Naive B cell (primary cell): ENCODE results near the gene THSD4. TPM values are rescaled to one million over a fixed set of nuclear protein-coding genes. Genes with fewer than 3 reads are reported as not detected.

ENCODE experiments used
- ATAC-seq, 2 donors: fragments of 150-1000 bp; cut with Tn5 transposase; 2 replicates each; pipeline ENCODE4 v1.10.0; 2021; ENCODE audit warnings: low read depth in 2 of 2, mild to moderate bottlenecking in 2 of 2, moderate library complexity in 2 of 2
- DNase-seq: peaks from one replicate; pipeline ENCODE4 v3.0.0; 2022
- H3K27ac Mint-ChIP-seq, 6 donors: one replicate each; pipeline ENCODE4 v1.8.0; 2020 to 2022; ENCODE audit warnings: mild to moderate bottlenecking in 6 of 6, mixed read lengths in 6 of 6, moderate library complexity in 5 of 6, inconsistent platforms in 2 of 6
- H3K27me3 Mint-ChIP-seq, 3 donors: one replicate each; pipeline ENCODE4 v1.8.0; 2021 to 2022; ENCODE audit warnings: mixed read lengths in 3 of 3, mild to moderate bottlenecking in 1 of 3
- H3K36me3 Mint-ChIP-seq, 2 donors: one replicate each; pipeline ENCODE4 v1.8.0; 2020 to 2022; ENCODE audit warnings: mixed read lengths in 2 of 2, inconsistent platforms in 1 of 2, mild to moderate bottlenecking in 1 of 2
- H3K4me1 Mint-ChIP-seq, 3 donors: one replicate each; pipeline ENCODE4 v1.8.0; 2020 to 2022; ENCODE audit warnings: mixed read lengths in 3 of 3, inconsistent platforms in 1 of 3, mild to moderate bottlenecking in 1 of 3, moderate library complexity in 1 of 3
- H3K4me3 Mint-ChIP-seq, 8 donors: one replicate each; pipeline ENCODE4 v1.8.0; 2020 to 2022; ENCODE audit warnings: mild to moderate bottlenecking in 8 of 8, mixed read lengths in 8 of 8, moderate library complexity in 8 of 8, inconsistent platforms in 2 of 8
- H3K9me3 Mint-ChIP-seq, 7 donors: one replicate each; pipeline ENCODE4 v1.8.0; 2020 to 2022; ENCODE audit warnings: mixed read lengths in 7 of 7, mild to moderate bottlenecking in 5 of 7, inconsistent platforms in 2 of 7, moderate library complexity in 1 of 7
- polyA plus RNA-seq, 6 donors: library from polyadenylated mRNA; unstranded; fragments of 300-500 nt; fragmentation: Illumina TruSeq; gene quantifications; one replicate each; pipeline ENCODE4 v1.2.3, GENCODE V29; 2021; ENCODE audit warnings: low read depth in 6 of 6

Gene THSD4
- polyA plus RNA-seq, 6 donors from 2014 or later, result not detected

- ATAC-seq, result no peak
- H3K27ac Mint-ChIP-seq, result no peak overlapping the region
- no peak for DNase-seq
- peaks cover 0 to 11% (median 8%) of the 10 kb centered on the region in 3 donors for H3K27me3 Mint-ChIP-seq
- H3K4me3 Mint-ChIP-seq, result no peak overlapping the region
- H3K4me1 Mint-ChIP-seq, result no peaks in the 10 kb centered on the region
- H3K9me3 Mint-ChIP-seq, result peaks cover 0 to 4% (median 1%) of the 10 kb centered on the region in 7 donors
- H3K36me3 Mint-ChIP-seq, result peaks cover 0 to 7% of the 10 kb centered on the region in 2 donors
Observed at GRCh38 chr15:71338827-71339542, 223.7 kb downstream of the THSD4 start.

DNA sequence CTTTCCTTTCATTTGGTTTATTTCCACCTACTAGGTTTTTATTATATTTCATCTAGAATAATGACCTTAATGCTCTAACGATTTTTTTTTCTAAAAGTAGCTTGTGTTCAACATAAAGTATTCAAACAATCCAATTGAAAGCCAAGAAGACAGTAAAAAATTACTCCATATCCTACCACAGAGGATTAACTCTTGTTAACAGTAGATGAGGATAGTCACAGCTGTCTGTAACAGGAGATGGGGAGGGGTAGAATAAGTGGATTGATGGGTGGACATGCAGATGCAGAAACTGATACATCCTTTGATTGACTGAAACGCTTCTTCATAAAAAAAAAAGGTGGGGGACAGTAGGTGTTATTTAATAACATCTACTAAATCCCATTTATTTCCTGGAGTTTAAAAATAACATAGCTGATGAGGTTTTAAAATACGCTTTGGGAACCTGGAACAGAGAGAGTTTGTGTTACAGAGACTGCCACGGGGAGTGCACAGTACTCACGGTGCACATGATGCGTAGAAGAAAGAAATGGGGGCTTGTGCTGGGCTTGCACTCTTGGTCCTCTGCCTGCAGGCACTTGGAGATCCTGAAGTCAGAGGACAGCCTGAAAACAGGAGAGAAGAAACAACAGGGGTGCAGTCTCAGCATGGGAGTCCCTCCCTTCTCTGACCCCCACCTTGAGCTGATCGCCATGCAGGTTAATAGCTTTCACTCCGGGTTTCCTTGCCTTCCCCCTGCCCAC is 226.7 kb downstream of the THSD4 start:
- Mint-ChIP-seq H3K27ac (peak overlapping the region in 1 of 6 donors; percentile 22), H3K4me3 (no peak overlapping the region), H3K4me1 (no peaks in the 10 kb centered on the region)

DNA sequence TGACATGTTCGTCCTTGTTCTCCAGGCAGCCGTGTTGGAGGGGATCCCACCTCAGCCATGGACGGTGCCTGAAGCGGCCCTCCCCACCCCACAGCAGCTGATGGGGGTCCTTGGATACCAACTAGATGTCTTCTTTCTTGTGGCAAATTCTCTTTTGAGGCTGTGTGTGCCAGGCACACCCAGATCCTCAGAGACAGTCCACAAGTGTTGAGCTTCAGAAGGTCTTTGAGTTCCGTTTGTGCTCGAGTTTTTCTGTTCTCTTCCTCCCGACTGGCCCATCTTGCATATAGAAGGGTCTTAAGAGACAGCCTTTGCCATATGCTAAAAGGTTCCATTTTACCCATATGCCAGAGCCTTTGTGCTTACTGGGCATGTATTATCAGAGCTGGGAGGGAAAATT is 227.4 kb downstream of the THSD4 start:
- Mint-ChIP-seq H3K4me3 (no peak overlapping the region), H3K9me3 (peaks cover 0 to 4% (median 0%) of the 10 kb centered on the region in 7 donors), H3K27ac (no peak overlapping the region), H3K27me3 (peaks cover 0 to 16% (median 6%) of the 10 kb centered on the region in 3 donors), H3K36me3 (peaks cover 0 to 7% of the 10 kb centered on the region in 2 donors), H3K4me1 (no peaks in the 10 kb centered on the region)
- DNase-seq (no peak), ATAC-seq (no peak)

More for the DNA sequence above, 226.7 kb downstream of the THSD4 start:
- H3K9me3 Mint-ChIP-seq, result peaks cover 0 to 4% (median 1%) of the 10 kb centered on the region in 7 donors
- DNase-seq (no peak), ATAC-seq (no peak)
- H3K27me3 Mint-ChIP-seq, result peaks cover 0 to 10% (median 3%) of the 10 kb centered on the region in 3 donors
- H3K36me3 Mint-ChIP-seq, result peaks cover 0 to 7% of the 10 kb centered on the region in 2 donors

- H3K36me3 Mint-ChIP-seq, result peaks cover 0 to 7% of the 10 kb centered on the region in 2 donors
- no peak overlapping the region for H3K4me3 Mint-ChIP-seq
- no peaks in the 10 kb centered on the region for H3K4me1 Mint-ChIP-seq
- H3K9me3 Mint-ChIP-seq, result peaks cover 0 to 4% (median 0%) of the 10 kb centered on the region in 7 donors
- DNase-seq (no peak), ATAC-seq (no peak)
- H3K27me3 Mint-ChIP-seq, result peaks cover 4 to 19% (median 7%) of the 10 kb centered on the region in 3 donors
- H3K27ac Mint-ChIP-seq, result no peak overlapping the region
Observed at GRCh38 chr15:71344316-71344715, 229.0 kb downstream of the THSD4 start.

DNA sequence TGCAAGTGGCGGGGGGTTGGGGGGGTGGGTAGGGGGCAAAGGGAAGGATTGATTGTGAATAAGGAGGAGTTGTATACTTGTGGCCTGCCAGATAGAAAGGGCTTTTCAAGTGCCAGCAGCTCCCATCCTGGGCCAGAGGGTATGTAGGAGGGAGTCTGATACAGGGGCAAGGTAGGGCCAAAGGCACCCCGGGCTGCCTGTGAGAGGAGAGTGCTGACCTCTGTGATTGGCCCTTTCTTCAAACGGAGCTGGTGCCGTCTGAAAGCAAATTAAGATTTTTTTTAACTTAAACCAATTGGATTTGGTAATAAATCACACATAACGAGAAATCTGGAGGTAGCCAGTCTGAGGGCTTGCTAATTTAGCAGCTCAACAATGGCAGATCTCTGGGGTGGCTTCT is 229.9 kb downstream of the THSD4 start:
- no peak overlapping the region for H3K4me3 Mint-ChIP-seq
- H3K4me1 Mint-ChIP-seq, result no peaks in the 10 kb centered on the region
- peaks cover 0 to 4% (median 0%) of the 10 kb centered on the region in 7 donors for H3K9me3 Mint-ChIP-seq
- H3K36me3 Mint-ChIP-seq, result peaks cover 0 to 7% of the 10 kb centered on the region in 2 donors
- ATAC-seq (no peak), DNase-seq (no peak)
- peaks cover 4 to 25% (median 12%) of the 10 kb centered on the region in 3 donors for H3K27me3 Mint-ChIP-seq
- H3K27ac Mint-ChIP-seq, result no peak overlapping the region

GRCh38 chr15:71346464-71346863 is 231.2 kb downstream of the THSD4 start:
- H3K27ac Mint-ChIP-seq, result no peak overlapping the region
- peaks cover 0 to 4% (median 0%) of the 10 kb centered on the region in 7 donors for H3K9me3 Mint-ChIP-seq
- H3K4me3 Mint-ChIP-seq, result no peak overlapping the region
- no peaks in the 10 kb centered on the region for H3K4me1 Mint-ChIP-seq
- H3K27me3 Mint-ChIP-seq, result peaks cover 4 to 22% (median 13%) of the 10 kb centered on the region in 3 donors
- DNase-seq, result no peak
- ATAC-seq, result no peak
- H3K36me3 Mint-ChIP-seq, result peaks cover 0 to 5% of the 10 kb centered on the region in 2 donors

GRCh38 chr15:71348597-71348996 is 233.3 kb downstream of the THSD4 start:
- Mint-ChIP-seq H3K27ac (no peak overlapping the region), H3K4me3 (no peak overlapping the region), H3K27me3 (peaks cover 4 to 18% (median 17%) of the 10 kb centered on the region in 3 donors), H3K9me3 (peaks cover 0 to 2% (median 0%) of the 10 kb centered on the region in 7 donors), H3K36me3 (no peaks in the 10 kb centered on the region), H3K4me1 (no peaks in the 10 kb centered on the region)
- ATAC-seq (no peak), DNase-seq (no peak)

DNA sequence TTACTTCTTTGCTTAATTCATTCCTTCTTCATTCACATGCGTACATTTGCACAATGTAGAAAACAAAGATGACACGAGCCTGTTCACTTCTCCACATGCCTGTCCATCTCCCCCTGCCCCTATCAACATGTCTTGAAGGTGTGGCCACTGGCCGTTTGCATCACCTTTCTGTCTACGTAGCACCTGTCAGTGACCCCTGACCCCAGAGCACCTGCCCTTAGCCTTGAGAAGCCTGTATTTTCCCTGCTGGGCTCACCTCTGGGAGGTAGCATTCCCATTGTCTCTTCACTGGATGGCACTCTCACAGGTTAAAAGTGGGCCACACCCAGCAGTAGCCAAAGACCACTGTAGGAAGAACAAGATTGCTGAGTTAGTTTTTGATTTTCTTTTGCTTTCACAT is 234.1 kb downstream of the THSD4 start:
- peaks cover 4 to 18% (median 17%) of the 10 kb centered on the region in 3 donors for H3K27me3 Mint-ChIP-seq
- peaks cover 0 to 2% (median 0%) of the 10 kb centered on the region in 7 donors for H3K9me3 Mint-ChIP-seq
- H3K27ac Mint-ChIP-seq, result no peak overlapping the region
- H3K4me1 Mint-ChIP-seq, result no peaks in the 10 kb centered on the region
- ATAC-seq (no peak), DNase-seq (no peak)
- no peak overlapping the region for H3K4me3 Mint-ChIP-seq
- no peaks in the 10 kb centered on the region for H3K36me3 Mint-ChIP-seq

- peaks cover 4 to 20% (median 17%) of the 10 kb centered on the region in 3 donors for H3K27me3 Mint-ChIP-seq
- no peaks in the 10 kb centered on the region for H3K9me3 Mint-ChIP-seq
- no peak for ATAC-seq
- no peaks in the 10 kb centered on the region for H3K36me3 Mint-ChIP-seq
- DNase-seq, result no peak
- peak overlapping the region in 1 of 8 donors; percentile 48 for H3K4me3 Mint-ChIP-seq
- H3K27ac Mint-ChIP-seq, result no peak overlapping the region
- no peaks in the 10 kb centered on the region for H3K4me1 Mint-ChIP-seq
Observed at GRCh38 chr15:71349736-71350526, 234.7 kb downstream of the THSD4 start.

GRCh38 chr15:71350622-71351378 is 235.5 kb downstream of the THSD4 start:
- H3K27me3 Mint-ChIP-seq, result peaks cover 4 to 27% (median 17%) of the 10 kb centered on the region in 3 donors
- H3K4me1 Mint-ChIP-seq, result no peaks in the 10 kb centered on the region
- no peak for DNase-seq
- ATAC-seq, result no peak
- no peaks in the 10 kb centered on the region for H3K36me3 Mint-ChIP-seq
- H3K4me3 Mint-ChIP-seq, result no peak overlapping the region
- peaks cover 0 to 4% (median 0%) of the 10 kb centered on the region in 7 donors for H3K9me3 Mint-ChIP-seq
- H3K27ac Mint-ChIP-seq, result no peak overlapping the region

DNA sequence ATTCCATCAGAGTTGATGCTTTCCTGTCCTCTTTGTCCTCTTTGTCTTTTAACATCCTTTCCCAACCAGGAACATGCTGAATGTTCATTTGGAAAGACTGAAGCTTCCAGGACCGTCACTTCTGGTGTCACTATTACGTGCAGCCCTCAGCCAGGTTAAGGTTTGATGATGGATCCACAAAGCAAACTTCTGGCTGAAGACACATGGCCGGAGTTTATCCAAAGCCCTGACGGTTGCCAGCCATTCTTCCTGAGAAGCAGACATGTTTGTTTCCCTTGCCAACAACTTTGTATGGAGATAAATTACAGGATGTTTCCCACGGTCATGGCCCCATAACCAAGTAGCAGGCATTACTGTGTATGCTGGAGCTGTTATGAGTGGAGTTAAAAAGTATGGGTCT is 236.9 kb downstream of the THSD4 start:
- DNase-seq (no peak), ATAC-seq (no peak)
- Mint-ChIP-seq H3K4me1 (no peaks in the 10 kb centered on the region), H3K4me3 (no peak overlapping the region), H3K27me3 (peaks cover 4 to 24% (median 14%) of the 10 kb centered on the region in 3 donors), H3K36me3 (no peaks in the 10 kb centered on the region), H3K9me3 (peaks cover 0 to 4% (median 0%) of the 10 kb centered on the region in 7 donors), H3K27ac (no peak overlapping the region)

- Mint-ChIP-seq H3K4me3 (no peak overlapping the region), H3K9me3 (peaks cover 0 to 4% (median 0%) of the 10 kb centered on the region in 7 donors), H3K27me3 (peaks cover 4 to 20% (median 9%) of the 10 kb centered on the region in 3 donors), H3K27ac (no peak overlapping the region), H3K36me3 (no peaks in the 10 kb centered on the region), H3K4me1 (no peaks in the 10 kb centered on the region)
- no peak for ATAC-seq
- no peak for DNase-seq
Observed at GRCh38 chr15:71352765-71353164, 237.5 kb downstream of the THSD4 start.
